Effector CD4-positive, alpha-beta T cell (primary cell): Measurements from ENCODE around the gene TRO. TPM values are rescaled to one million over a fixed set of nuclear protein-coding genes. Genes with fewer than 3 reads are reported as not detected.

Source experiments
- DNase-seq: peaks from one replicate; pipeline ENCODE4 v3.0.0-alpha.2; 2020
- total RNA-seq: gene quantifications from one replicate; lab custom pipeline; 2026; lab: John Stamatoyannopoulos, UW

Gene TRO, protein sequence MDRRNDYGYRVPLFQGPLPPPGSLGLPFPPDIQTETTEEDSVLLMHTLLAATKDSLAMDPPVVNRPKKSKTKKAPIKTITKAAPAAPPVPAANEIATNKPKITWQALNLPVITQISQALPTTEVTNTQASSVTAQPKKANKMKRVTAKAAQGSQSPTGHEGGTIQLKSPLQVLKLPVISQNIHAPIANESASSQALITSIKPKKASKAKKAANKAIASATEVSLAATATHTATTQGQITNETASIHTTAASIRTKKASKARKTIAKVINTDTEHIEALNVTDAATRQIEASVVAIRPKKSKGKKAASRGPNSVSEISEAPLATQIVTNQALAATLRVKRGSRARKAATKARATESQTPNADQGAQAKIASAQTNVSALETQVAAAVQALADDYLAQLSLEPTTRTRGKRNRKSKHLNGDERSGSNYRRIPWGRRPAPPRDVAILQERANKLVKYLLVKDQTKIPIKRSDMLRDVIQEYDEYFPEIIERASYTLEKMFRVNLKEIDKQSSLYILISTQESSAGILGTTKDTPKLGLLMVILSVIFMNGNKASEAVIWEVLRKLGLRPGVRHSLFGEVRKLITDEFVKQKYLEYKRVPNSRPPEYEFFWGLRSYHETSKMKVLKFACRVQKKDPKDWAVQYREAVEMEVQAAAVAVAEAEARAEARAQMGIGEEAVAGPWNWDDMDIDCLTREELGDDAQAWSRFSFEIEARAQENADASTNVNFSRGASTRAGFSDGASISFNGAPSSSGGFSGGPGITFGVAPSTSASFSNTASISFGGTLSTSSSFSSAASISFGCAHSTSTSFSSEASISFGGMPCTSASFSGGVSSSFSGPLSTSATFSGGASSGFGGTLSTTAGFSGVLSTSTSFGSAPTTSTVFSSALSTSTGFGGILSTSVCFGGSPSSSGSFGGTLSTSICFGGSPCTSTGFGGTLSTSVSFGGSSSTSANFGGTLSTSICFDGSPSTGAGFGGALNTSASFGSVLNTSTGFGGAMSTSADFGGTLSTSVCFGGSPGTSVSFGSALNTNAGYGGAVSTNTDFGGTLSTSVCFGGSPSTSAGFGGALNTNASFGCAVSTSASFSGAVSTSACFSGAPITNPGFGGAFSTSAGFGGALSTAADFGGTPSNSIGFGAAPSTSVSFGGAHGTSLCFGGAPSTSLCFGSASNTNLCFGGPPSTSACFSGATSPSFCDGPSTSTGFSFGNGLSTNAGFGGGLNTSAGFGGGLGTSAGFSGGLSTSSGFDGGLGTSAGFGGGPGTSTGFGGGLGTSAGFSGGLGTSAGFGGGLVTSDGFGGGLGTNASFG (N-terminal part only)
- not detected for total RNA-seq

DNA sequence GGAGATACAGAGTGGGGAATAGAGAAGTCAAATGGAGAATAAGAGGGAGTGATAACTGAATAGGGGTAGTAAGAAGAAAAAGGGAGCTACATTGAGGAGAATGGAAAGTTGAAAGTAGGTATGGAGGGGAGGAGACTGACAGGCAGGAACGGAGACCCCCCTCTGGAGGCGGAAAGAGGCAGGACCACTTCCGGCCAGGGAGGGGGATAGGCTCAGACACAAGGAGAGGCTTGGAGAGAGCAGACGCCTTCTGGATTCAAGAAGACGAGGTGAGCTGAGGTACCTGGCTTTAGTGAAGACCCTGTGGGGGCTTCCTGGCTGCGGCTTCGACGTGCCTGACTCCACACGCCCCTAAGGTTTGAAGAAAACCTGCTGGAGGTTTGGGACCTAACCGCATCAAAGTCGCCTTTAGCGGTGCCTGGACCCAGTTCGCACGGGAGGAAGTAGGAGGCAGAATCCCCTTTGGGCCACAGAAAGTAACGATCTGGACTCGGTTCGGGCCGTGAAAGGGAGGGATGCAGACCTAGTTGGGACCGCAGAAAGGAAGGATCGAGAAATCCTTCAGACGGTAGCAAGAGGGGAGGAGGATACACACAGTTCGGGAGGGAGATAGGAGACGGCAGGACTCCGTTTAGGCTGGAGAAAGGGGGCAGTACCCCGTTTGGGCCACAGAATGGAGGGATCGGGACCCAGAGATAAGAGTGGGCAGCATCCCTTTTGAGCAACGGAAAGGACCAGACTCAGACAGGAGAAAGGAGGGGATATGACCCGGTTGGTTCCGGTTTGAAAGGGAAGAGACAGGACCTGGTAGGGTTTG is at the start of gene TRO:
Gene TRO (plus strand): TSS at position 215 of the 817 bp plus-strand sequence. CDS start 1,423 bp downstream, outside the sequence.
- no peak for DNase-seq

DNA sequence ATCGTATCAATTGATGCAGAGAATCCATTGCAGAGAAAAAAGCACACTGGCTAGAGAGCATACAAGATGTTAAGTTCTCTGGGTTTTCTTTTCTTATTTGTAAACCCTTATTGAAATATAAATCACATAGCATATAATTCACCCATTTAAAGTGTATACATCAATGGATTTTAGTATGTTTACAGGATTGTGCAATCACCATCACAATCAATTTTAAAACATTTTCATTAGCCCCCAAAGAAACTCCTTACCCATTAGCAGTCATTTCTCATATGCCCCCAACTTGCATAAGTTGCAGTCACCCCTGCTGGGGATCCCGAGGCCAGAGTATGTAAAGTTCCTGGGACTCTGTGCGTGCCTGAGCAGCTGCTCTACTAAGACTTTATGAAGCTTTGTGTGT is 34.9 kb upstream of the TRO start:
- no peak for DNase-seq

DNA sequence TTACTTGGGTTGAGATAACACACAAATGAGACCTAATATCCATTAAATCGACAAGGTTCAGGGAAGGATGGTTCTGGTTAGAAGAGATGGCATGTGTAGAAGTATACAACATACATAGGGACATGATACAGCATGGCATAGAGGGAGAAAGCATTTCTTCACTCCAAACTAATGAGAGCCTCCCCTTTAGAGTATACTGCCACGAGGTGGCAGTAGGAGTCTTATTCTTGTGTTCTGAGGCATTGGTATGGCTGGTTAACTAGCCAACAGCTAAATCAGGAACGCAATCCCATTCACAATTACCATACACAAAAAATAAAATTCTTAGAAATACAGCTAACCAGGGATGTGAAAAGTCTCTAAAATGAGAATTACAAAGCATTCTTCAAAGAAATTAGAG is 29.1 kb upstream of the TRO start:
- DNase-seq, result peak; percentile 12

DNA sequence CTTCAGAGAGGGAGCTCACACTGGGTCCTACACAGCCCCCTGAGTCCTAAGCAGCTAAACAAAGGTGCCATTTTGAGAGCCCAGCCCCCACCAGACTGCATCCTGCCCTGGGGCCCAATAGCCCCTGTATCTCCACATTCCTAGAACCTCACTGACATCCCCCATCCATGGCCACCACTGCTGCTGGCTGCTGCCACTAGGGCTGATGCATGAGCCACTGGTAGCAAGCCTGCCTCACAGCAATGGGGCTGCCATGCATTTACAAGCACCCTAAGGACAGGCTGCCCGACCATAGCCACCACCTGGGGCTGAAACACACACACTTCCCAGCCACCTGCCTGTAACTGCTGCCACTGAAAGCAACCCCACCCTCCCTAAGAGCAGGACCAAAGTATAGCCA is 26.5 kb upstream of the TRO start:
- DNase-seq, result no peak

DNA sequence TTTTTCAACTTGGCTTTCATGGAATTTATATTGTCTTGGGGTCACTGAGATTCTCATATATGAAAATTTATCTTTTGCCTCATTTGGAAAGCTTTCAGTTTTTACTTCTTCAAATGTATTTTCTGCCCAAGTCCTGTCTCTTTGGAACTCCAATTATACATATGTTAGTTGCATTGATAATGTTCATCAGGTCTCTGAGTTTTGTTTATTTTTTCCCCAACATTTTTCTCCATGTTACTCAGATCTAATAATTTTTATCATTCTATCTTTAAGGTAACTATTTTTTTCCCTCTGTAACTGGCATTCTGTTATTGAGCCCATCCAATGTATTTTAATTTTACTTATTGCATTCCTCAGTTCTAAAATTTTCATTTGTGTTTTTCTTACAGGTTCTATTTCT is 10.7 kb upstream of the TRO start:
- no peak for DNase-seq

DNA sequence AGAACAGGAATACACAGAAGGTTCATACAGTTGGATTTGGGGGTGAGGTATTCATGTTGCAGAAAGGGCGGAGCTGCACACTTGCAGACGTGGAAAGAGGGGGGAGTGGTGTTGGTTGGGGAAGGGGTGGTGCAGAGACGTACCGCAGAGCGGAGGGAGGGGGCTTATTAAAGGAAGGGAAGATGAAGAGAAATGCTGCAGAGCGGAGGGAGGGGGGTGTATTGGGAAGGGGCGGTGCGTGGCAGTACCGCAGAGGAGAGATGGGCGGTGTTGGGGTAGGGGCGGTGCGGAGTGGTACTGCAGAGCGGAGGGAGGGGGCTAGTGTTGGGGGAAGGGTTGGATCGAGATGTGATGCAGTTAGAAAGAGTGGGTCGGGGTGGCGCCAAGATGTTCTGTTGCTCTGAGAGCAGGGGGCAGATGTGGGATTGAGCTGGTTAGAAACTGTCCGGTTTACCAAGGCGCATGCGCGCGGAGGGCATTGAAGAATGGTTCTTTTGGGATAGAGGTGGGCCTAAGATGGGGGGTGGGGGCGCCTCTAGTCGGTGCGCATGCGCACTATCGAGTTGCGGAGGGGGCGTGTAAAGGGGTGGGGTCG is 900 bp downstream of the TRO start:
- peak; percentile 14 for DNase-seq

DNA sequence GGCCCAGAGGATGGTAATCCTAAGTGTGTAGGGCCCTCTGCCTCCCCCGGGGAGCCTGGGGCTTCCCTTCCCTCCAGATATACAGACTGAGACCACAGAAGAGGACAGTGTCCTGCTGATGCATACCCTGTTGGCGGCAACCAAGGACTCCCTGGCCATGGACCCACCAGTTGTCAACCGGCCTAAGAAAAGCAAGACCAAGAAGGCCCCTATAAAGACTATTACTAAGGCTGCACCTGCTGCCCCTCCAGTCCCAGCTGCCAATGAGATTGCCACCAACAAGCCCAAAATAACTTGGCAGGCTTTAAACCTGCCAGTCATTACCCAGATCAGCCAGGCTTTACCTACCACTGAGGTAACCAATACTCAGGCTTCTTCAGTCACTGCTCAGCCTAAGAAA is 1.9 kb downstream of the TRO start:
- DNase-seq, result no peak

DNA sequence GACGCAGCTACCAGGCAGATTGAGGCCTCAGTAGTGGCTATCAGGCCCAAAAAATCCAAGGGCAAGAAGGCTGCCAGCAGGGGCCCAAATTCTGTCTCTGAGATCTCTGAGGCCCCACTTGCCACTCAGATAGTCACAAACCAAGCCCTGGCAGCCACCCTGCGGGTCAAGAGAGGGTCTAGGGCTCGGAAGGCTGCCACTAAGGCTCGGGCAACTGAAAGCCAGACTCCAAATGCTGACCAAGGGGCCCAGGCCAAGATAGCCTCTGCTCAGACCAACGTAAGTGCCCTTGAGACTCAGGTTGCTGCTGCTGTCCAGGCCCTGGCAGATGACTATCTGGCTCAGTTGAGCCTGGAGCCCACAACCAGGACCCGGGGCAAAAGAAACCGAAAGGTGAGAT is 2.8 kb downstream of the TRO start:
- no peak for DNase-seq

DNA sequence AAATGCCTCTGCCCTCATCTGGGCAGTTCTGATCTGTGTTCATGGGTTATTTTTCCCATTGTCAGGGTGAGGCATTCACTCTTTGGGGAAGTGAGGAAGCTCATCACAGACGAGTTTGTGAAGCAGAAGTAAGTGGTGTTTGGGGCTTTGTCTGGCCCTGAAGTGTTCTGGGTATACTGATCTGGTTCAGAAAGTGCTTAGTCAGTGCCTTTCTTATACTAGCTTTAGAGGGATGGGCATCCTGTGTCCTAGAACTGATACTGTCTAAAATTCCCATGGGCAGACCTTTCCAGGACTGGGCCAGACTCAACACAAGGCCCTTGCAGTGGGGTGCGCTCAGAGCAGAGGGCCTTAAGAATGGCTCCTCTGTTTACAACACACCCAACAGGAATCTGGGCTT is 6.4 kb downstream of the TRO start:
- no peak for DNase-seq

DNA sequence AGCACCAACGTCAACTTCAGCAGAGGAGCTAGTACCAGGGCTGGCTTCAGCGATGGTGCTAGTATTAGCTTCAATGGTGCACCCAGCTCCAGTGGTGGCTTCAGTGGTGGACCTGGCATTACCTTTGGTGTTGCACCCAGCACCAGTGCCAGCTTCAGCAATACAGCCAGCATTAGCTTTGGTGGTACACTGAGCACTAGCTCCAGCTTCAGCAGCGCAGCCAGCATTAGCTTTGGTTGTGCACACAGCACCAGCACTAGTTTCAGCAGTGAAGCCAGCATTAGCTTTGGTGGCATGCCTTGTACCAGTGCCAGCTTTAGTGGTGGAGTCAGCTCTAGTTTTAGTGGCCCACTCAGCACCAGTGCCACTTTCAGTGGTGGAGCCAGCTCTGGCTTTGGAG is 8.3 kb downstream of the TRO start:
- no peak for DNase-seq

DNA sequence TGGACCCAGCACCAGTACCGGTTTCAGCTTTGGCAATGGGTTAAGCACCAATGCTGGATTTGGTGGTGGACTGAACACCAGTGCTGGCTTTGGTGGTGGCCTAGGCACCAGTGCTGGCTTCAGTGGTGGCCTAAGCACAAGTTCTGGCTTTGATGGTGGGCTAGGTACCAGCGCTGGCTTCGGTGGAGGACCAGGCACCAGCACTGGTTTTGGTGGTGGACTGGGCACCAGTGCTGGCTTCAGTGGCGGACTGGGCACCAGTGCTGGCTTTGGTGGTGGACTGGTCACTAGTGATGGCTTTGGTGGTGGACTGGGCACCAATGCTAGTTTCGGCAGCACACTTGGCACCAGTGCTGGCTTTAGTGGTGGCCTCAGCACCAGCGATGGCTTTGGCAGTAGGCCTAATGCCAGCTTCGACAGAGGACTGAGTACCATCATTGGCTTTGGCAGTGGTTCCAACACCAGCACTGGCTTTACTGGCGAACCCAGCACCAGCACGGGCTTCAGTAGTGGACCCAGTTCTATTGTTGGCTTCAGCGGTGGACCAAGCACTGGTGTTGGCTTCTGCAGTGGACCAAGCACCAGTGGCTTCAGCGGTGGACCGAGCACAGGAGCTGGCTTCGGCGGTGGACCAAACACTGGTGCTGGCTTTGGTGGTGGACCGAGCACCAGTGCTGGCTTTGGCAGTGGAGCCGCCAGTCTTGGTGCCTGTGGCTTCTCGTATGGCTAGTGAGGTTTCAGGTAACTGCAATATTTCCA is 9.8 kb downstream of the TRO start:
- DNase-seq, result no peak

DNA sequence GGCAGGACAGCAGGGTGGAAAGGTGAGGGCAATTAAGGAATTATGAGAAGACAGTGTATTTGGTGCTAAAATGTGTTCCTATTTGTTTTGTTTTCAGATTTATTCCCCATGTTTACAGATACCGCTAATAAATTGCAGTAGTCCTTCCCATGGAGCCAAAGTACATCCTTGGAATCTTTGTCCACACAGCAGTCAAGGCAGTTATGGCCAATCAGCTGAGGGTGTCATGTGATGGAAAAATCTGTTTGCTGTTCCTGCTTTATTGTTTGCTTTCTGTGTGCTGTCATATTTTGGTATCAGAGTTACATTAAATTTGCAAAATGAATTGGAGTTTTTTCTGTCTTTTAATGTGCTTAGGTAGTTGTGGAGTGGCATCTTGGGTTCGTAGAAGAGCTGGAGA is 10.5 kb downstream of the TRO start:
- DNase-seq, result no peak

DNA sequence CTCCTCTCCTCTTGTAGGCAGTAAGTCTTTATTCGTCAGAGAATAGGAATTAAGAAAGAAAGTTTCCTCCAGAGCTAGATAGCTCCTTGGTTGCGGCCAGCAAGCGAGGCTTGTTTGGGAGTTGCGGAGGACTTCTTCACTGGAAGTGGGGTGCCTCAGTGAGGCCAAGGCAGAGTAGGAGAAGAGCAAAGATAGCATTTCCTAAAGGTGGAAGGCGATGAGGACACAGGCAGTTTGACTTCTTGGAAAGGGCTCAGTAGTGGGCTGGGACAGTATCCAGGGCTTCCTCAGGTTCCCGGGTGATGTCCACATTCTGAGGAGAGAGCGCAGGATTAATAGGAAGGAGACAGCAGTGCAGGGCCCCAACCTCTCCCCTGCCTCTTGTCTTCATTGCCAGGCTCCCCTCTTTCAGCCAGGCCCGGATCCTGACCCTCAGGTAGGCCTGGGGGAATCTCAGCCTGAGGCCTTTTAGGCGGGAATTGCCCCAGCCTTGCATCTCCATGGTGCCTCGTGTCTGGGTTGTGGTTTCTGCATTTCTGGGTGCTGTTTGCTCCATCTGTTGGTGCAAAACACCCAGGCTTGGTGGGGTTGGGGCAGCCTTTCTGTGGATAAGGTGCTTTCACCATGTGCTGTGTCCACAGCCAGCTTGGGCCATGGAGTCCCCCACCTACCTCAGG is 12.7 kb downstream of the TRO start:
- no peak for DNase-seq

DNA sequence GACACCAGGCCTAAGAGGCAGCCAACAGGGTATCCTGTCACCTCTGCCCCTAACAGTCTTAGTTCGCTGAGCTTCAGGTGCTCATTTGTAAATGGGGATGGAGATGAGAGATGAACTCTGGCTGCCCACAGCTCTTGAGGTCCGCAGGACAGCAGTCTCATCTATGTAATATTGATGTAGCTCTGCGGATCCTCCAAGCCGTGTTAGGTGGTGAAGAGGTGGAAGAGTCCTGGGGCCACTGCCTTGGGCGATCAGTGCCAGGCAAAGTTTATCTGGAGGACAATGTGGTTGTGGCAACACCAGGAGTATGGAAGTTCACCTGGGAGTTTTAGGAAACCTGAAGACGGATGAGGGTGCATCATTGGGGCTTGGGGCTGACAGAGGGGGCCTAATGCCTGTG is 13.4 kb downstream of the TRO start:
- no peak for DNase-seq

DNA sequence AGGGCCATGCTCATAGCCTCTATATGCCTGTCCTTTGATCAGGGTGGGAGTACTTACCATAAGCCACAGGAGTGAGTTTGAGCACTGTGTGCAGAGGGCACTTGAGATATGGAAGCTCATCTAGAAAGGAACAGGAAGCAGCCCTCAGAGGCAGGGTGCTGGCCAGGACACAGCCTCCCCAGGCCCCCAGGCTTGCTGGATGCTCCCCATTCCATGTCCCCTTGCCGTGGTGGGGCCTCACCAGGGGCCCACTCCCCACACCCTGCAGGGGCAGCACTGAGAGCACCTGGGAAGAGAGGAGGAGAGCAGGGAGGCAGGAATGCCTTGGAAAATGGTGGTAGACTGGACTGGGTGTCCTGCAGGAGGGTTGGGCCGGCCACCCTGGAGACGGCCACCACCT is 14.3 kb downstream of the TRO start:
- DNase-seq, result no peak

DNA sequence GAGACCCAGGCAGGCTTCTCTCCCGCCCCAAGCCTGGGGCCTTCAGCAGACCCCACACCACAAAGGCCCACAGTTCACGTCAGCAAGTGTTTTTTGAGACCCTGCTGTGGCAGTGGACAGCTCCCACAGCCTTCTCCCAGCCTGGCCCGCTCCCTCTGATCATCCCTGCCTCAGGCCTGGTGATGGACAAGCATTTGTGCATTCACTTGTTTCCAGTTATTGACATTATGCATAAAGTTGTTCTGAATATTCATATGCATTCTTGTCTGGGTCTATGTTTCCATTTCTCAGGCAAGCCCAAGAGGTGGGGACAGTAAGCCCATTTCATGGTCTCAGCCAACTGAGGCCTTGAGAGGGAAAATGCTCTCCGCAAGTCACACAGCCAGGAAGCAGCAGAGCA is 14.7 kb downstream of the TRO start:
- no peak for DNase-seq

DNA sequence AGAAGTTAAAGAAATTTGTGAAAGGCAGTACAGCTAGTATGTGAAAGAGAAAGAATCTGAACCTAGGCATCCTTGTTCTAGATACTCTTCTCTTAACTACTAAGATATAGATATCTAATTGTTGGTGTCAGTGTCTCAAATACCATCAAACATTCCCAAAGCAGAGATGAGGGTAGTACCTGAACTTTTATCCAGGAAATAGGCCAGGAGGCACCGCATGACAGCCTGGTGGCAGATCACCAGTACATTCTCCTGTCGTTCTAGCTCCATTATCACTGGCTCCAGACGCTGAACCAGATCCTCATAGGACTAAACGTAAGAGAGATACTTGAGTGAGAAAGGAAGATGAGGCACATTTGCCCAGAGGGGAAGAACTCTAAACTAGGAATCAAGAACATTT is 16.8 kb downstream of the TRO start:
- no peak for DNase-seq

DNA sequence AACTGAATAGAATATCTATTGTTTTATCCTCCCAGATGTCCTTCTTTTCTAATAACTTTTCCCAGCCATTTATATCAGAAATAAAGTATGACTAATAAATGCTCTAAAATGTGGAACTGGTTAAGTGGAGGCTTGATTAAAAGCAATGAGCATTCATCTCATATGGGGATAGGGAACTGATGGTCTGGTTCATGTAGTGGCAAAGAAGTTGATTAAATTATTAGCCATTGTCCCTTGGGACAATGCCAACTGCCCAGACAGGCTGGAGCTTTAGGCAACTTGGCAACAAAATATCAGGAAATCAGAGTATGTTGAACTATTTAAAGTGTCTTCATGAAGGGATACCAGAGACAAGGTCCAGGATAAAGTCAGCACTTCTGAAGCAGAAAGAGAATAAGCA is 24.2 kb downstream of the TRO start:
- no peak for DNase-seq

DNA sequence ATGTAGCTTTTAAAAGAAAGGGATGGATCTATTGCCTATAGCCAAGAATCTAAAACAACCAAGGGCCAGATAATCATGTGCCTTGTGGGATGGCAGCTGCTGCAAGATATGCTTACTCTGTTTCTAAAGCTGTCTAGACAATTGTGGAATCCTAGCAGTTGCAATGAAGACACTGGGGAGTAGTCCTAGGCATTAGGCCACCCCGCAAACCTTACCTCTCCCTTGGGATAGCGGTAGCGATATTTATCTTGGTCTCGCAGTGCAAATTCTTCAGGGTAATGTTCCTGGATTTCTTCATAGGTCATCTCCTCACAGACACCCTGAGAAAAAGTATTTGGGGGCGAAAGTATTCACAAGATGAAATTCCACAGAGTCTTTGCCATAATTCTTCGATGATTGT is 24.6 kb downstream of the TRO start:
- no peak for DNase-seq

DNA sequence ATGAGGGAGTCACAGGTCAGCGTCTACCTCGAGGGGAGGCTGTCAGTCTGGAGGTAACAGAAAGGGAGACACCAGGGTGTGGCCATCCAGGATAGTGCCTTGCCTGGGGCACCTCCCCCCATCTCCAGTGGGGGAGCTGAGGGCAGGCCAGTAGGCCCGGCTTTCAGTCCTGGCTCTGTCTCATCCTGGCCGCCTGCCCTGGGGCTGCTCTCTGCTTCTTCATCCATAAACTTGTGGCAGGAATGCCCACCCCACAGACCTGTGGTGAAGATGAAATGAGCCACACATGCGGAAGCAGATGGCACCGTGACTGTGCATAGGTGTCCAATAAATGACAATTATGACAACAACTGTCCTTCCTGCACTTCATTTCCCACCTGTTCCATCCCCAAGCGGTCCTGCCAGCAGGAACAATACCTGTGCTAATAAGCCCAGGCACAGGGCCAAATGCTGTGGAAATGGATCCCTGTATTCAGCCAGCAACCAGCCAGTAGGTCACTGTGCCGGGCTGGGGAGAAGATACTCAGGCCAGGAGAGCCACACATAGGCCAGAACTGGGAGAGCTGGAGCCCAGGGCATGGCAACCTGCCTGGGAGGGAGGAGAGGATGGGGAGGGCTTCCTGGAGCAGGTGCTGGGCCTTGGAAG is 30.2 kb downstream of the TRO start:
- DNase-seq, result no peak
